HG03095 (cell line): ENCODE data around the gene KDM8.
"Not testable (repeated sequence)": the region's sequence is repeated elsewhere in the genome, so short reads cannot be mapped to it uniquely, and the experiment has no call there.

Experiments
- ATAC-seq: cut with Tn5 transposase; IDR thresholded peaks from one replicate; pipeline ENCODE4 v1.9.1; 2021; ENCODE audit warnings: moderate library complexity; ENCODE audit not compliant: unreplicated experiment

The KDM8 gene

GRCh38 chr16:27190316-27190871 lies 12.9 kb upstream of the KDM8 start:
- no peak for ATAC-seq

DNA sequence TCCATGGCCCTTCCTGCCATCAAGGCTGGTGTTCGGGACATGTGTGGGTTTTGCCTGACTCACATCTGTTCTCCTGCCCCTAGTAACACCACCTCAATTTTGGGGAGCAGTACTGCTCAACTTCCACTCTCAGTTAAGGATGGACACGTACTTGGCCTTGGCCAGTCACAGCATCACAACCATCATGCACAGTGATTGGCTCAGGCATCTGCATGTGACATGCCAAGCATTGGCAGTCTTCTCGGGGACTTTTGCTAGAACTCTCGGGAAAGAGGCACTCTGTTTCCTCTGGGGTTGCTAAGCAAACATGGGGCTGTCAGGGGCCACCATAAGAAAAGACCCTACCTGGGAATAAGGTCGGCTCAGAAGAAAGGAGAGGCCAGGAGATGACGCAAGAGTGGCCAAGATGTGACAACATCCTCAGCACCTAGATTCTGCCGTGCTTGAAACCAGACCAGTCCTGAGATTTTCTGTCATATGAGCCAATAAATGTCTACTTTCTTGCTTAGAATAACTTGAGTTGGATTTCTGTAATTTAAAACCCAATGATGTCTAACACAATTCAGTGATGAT lies 11.9 kb upstream of the KDM8 start:
- ATAC-seq = no peak

DNA sequence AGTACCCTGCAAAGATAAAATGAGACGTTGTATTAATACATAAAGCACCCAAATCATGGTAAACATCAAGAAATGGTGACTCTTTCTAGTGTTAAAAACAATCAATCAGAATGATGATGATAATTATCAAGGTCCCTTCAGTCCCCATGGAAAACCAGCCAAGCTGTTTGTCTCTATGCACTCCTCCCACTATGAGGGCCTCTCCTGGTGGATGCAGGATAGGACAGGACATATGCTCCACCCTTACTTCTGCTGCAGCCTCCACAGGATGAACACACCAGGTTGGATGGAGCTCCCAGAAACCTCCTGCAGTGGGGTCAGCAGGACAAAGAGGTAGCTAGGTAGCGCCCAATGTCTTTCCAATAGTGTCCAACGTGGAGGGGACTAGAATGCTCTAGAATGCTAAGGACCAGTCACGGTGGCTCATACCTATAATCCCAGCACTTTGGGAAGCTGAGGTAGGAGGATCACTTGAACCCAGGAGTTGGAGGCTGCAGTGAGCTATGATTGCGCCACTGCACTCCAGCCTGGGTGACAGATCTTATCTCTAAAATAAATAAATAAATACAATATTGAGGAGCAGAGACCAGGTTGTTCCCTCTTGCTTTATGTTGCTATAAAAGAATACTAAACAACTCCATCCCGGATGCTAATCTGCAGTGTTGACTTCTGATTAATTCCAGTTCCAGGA lies 9.9 kb upstream of the KDM8 start:
- no peak for ATAC-seq

DNA sequence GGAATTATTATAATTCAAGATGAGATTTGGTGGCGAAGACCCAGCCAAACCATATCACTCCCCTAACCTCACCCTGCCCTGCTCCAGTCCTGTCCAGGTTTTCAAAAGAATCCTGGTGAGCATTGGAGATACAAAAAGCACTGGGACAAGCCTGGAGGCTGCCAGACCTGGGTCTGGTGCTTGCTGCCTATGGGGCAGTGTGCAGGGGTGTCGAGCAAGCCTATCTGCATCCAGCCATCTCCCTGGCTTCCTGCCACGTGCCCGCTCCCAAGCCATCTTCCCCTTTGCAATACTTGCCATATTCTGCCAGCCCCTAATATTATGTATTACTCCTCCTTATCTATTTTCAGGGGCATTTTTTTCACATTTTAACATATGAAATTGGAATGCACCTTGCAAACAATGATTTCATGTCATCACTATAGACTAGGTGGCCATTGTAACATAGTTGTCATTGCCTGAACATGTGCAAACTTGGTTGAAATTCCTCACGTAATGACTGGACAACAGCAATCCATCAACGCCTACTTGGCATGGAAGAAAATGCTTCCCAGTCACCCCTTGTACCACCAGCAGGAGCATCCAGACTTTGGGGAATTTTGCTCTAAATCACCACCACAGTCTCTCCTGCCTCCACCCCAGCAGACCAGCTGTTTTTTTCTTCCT lies 8.1 kb upstream of the KDM8 start:
- no peak for ATAC-seq

- no peak for ATAC-seq
Measured at GRCh38 chr16:27195941-27196595, 7.3 kb upstream of the KDM8 start.

DNA sequence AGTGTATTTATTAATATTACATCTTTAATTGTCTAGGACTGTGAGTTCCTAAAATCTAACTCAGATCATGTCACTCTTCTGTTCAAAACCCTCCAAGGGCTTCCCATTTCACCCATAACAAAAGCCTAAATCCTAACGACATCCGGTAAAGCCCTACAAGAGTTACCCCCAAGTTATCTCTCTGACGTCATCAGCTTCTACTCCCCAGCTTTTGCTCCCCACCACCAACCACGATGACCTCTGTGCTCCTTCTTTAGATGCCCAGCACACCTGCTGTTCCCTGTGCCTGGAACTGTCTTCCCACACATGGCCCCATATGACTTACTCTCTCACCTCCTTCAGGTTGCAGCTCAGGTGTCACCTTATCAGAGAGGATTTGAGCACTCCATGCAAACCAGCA lies 6.3 kb upstream of the KDM8 start:
- ATAC-seq = no peak

DNA sequence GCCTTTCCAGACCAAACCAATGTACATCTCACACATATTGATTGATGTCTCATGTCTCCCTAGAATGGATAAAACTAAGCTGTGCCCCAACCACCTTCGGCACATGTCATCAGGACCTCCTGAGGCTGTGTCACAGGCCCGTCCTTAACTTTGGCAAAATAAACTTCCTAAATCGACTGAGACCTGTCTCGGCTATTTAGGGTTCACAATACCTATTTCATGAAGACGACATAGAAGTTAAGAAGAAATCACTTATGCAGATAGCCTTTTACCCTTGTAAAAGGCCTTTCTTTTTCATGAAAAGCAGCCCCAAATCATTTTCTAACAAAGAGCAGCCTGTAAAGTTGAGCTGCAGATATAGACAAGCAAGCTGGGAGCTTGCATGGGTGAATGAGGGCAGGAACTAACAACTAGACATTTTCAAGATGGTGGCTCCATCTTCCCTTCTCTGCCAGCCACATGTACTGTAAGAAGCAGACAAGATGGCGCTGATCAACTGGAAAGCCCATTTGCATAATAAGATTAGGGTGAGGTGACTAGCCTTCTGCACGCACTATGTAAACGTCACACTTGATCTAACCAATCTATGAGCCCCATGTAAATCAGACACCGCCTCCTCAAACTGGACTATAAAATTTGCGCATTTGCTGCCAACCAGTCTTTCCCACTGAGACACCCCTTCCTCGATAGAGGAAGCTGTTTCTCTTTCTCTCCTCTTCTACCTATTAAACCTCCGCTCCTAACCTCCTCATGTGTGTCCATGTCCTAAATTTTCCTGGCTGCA lies 4.7 kb upstream of the KDM8 start:
- no peak for ATAC-seq

GRCh38 chr16:27199235-27199586 lies 4.1 kb upstream of the KDM8 start:
- ATAC-seq = no peak

GRCh38 chr16:27199736-27200135 lies 3.6 kb upstream of the KDM8 start:
- ATAC-seq = no peak

DNA sequence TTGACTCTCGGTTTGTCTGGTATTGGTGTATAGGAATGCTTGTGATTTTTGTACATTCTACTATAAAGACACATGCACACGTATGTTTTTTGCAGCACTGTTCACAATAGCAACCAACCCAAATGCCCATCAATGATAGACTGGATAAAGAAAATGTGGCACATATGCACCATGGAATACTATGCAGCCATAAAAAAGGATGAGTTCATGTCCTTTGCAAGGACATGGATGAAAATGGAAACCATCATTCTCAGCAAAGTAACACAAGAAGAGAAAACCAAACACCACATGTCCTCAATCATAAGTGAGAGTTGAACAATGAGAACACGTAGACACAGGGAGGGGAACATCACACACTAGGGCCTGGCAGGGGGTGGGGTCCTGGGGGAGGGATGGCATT lies 2.4 kb upstream of the KDM8 start:
- ATAC-seq = not testable (repeated sequence)

DNA sequence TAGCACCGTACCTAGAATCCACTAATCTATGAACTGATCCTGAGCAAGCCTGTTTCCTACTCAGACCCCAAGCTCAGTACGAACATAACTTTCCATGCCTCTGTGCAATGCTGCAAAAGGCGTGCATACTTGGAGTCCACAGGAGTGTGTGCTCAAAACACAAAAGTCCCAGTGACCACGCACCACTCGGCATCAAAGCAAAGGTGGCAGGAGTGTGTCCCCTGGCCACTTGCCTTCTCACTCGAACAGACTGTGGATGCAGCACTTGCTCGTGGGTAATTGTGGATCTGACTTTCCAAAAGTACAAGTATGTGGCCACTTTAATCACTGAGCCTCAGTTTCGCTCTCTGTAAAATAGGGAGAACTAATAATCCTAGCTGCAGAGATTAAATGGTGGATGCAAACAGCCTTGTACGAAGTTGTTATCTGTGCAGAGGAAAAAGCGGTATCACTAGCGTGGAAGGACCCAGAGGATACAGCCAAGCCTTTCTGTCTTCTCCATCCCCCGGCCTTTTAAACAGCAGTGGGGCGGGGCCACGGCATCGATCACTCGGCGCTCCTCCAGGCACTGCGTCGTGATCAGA lies 311 bp upstream of the KDM8 start:
- ATAC-seq = peak; percentile 50

- ATAC-seq = no peak
Measured at GRCh38 chr16:27204312-27204915, 1.1 kb downstream of the KDM8 start.

- ATAC-seq = no peak
Measured at GRCh38 chr16:27205423-27206065, 2.2 kb downstream of the KDM8 start.

DNA sequence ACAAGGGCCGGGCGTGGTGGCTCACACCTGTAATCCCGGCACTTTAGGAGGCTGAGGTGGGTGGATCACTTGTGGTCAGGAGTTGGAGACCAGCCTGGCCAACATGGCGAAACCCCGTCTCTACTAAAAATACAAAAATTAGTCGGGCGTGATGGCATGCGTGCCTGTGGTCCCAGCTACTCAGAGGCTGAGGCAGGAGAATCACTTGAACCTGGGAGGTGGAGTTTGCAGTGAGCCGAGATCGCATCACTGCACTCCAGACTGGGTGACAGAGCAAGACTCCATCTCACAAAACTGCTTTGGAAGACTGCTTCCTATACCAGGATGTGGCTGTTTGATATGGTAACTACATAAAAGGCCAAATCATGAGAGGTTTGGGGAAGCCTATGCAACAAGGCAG lies 3.8 kb downstream of the KDM8 start:
- ATAC-seq = not testable (repeated sequence)

DNA sequence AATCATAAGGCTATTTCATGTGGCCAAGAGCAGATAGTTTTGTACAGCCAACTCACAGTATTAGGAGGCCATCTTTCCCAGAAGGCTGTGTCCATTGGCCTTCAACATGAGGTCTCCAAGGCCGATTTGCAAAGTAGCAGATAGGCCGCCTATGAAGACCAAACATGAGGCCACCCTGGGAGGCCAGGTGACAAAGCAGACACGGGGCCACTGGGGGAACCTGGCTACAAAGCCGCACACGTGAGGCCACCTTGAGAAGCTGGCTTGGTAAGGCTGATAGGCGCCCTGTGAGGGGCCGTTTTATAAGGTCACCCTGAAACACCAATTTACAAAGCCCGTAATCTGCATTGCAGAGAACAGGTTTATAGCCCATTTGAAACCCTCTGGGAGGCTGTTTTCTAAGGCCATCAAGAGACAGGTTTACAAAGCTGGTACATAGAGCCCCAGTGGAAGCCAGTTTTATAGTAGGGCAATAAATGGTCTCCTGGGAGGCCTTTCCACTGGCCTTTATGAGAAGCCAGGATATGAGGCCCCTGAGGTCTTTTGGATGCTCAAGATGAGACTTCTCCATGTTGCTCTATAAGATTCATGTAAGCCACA lies 4.9 kb downstream of the KDM8 start:
- ATAC-seq = no peak

DNA sequence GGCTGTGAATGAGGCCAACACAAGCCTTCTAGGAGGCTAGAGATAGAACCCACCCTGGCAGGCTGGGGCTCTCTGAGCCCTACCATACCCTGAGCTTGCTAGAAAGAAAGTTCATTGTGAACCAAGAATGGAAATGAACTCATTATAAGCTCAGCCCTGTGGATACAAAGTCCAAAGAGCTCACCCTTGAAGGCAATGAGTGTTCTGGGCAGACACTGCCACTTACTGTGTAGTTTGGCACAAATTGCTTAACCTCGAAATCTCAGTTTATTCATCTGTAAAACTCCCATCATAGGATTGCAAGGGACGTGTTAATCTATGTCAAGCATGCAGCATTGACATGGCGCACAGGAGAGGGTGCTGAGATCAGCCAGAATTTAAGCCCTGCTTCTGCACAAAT lies 5.5 kb downstream of the KDM8 start:
- no peak for ATAC-seq

DNA sequence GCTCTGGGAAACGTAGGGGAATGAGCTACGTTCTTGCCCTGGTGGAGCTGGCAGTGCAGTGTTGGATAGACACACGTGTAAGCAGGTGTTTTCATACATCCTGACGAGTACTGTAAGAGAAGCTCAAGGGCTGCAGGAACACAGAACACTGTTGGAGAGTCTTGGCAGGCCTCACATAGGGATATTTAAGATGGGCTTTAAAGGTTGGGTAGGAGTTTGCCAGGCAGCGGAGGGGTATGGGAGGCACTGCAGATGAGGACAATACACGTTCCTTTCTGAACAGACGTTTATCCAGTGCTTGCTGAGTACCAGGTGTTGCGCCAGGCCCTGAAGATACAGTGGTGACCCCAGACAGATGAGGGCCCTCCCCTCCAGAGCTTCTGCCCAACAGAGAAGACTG lies 6.3 kb downstream of the KDM8 start:
- ATAC-seq = no peak

DNA sequence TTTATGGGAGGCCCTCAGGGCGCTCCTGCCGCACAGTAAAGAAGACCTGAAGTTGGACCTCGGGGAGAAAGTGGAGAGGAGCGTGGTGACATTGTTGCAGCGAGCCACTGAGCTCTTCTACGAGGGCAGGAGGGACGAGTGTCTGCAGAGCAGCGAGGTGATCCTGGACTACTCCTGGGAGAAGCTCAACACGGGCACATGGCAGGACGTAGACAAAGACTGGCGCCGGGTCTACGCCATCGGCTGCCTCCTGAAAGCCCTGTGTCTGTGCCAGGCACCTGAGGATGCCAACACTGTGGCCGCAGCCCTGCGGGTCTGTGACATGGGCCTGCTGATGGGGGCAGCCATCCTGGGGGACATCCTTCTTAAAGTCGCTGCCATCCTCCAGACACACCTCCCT lies 6.8 kb downstream of the KDM8 start:
- ATAC-seq = no peak

DNA sequence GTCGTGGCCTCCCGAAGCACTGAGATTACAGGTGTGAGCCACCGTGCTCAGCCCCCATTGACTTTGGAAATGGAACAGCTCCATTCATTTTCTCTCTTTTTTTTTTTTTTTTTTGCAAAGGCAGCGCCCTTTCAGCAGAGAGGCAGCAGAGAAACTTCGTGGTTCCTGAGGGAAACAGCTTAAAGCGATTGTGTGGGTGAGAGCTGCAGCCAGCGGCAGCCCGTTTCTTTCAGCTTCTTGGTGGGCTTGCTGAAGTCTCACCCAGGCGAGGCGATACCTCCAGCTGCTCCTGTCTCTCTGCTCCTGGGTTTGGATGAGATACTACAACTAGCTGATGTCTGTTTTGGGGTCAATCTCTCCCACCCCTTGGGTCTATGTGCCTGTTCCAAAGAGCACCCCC lies 7.7 kb downstream of the KDM8 start:
- no peak for ATAC-seq
